Activated T-cell treated with anti-CD3 and anti-CD28 coated beads for 48 hours (primary cell): Measurements from ENCODE around the gene ANO10.
"Not testable (repeated sequence)": the region's sequence is repeated elsewhere in the genome, so short reads cannot be mapped to it uniquely, and the experiment has no call there.

Source experiments
- DNase-seq: peaks from one replicate; pipeline ENCODE4 v3.0.0-alpha.2; 2020; ENCODE audit warnings: low read depth

The ANO10 gene

GRCh38 chr3:43629257-43629656, 7.4 kb upstream of the ANO10 start:
- DNase-seq, result no peak

- no peak for DNase-seq
Measured at GRCh38 chr3:43627360-43627759, 5.5 kb upstream of the ANO10 start.

GRCh38 chr3:43624619-43625305, 3.0 kb upstream of the ANO10 start:
- no peak for DNase-seq

GRCh38 chr3:43620831-43621655, 768 bp downstream of the ANO10 start:
- no peak for DNase-seq

- DNase-seq, result no peak
Measured at GRCh38 chr3:43619588-43619987, 2.2 kb downstream of the ANO10 start.

GRCh38 chr3:43618142-43618541, 3.7 kb downstream of the ANO10 start:
- no peak for DNase-seq

- no peak for DNase-seq
Measured at GRCh38 chr3:43616034-43616433, 5.8 kb downstream of the ANO10 start.

GRCh38 chr3:43615133-43615532, 6.7 kb downstream of the ANO10 start:
- no peak for DNase-seq

- no peak for DNase-seq
Measured at GRCh38 chr3:43613976-43614375, 7.8 kb downstream of the ANO10 start.

- no peak for DNase-seq
Measured at GRCh38 chr3:43612419-43612818, 9.4 kb downstream of the ANO10 start.

GRCh38 chr3:43609406-43609805, 12.4 kb downstream of the ANO10 start:
- DNase-seq, result no peak

GRCh38 chr3:43608751-43609150, 13.1 kb downstream of the ANO10 start:
- DNase-seq, result no peak

GRCh38 chr3:43606284-43606683, 15.5 kb downstream of the ANO10 start:
- DNase-seq, result no peak

GRCh38 chr3:43599959-43600358, 21.9 kb downstream of the ANO10 start:
- DNase-seq, result not testable (repeated sequence)

- DNase-seq, result no peak
Measured at GRCh38 chr3:43597961-43598360, 23.9 kb downstream of the ANO10 start.

- not testable (repeated sequence) for DNase-seq
Measured at GRCh38 chr3:43596178-43596577, 25.6 kb downstream of the ANO10 start.

- DNase-seq, result not testable (repeated sequence)
Measured at GRCh38 chr3:43595280-43595679, 26.5 kb downstream of the ANO10 start.

- DNase-seq, result not testable (repeated sequence)
Measured at GRCh38 chr3:43593588-43593987, 28.2 kb downstream of the ANO10 start.

GRCh38 chr3:43591866-43592265, 29.9 kb downstream of the ANO10 start:
- not testable (repeated sequence) for DNase-seq

- DNase-seq, result no peak
Measured at GRCh38 chr3:43587303-43587702, 34.5 kb downstream of the ANO10 start.

- DNase-seq, result no peak
Measured at GRCh38 chr3:43584043-43584826, 37.6 kb downstream of the ANO10 start.

- DNase-seq, result no peak
Measured at GRCh38 chr3:43583481-43583880, 38.3 kb downstream of the ANO10 start.

GRCh38 chr3:43582866-43583265, 38.9 kb downstream of the ANO10 start:
- DNase-seq, result no peak
